Measurements from ENCODE around the gene FAM193B.

FAM193B gene

DNA sequence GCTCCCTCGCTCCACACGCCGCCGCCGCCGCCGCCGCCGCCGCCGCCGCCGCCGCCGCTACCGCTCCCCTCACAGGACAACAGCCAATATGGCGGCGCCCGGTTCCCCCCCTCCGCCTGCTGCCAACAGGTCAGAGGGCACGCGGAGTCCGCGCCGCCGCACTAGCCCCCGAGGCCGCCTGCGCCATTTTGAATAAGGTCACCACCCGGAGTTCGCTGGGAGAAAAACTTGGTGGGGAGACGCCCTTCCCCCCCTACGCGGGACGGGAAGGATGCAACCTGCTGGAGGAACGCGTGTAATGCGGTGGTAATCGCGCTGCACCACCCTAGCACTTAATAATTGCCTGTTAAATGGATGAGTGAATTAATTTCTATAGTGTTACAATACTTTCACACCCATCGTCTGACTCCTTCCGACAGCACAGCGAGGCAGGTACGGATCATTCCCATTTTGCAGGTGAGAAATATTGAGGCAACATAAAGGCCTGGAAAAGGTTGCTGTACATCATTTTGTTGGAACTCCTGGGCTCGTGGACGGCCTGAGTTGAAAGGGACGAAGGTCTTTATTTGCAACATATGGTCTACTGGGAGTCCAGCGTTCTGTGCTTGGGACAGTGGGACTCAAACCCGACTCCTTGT is at the start of gene FAM193B:
Gene FAM193B (minus strand): TSS at position 90 of the 638 bp plus-strand sequence. CDS start 105 bp downstream, outside the sequence.
- peak; percentile 92 to 94 for DNase-seq (ENCODE audit: low read depth in 2 of 2)

DNA sequence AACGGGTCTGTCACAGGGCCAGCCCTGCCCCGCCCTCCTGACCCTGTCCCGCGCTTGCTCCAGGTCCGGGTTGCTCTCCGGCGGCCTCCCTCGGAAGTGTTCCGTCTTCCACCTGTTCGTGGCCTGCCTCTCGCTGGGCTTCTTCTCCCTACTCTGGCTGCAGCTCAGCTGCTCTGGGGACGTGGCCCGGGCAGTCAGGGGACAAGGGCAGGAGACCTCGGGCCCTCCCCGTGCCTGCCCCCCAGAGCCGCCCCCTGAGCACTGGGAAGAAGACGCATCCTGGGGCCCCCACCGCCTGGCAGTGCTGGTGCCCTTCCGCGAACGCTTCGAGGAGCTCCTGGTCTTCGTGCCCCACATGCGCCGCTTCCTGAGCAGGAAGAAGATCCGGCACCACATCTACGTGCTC is 49.8 kb upstream of the FAM193B start:
- no peak for DNase-seq (ENCODE audit: low read depth in 2 of 2)

DNA sequence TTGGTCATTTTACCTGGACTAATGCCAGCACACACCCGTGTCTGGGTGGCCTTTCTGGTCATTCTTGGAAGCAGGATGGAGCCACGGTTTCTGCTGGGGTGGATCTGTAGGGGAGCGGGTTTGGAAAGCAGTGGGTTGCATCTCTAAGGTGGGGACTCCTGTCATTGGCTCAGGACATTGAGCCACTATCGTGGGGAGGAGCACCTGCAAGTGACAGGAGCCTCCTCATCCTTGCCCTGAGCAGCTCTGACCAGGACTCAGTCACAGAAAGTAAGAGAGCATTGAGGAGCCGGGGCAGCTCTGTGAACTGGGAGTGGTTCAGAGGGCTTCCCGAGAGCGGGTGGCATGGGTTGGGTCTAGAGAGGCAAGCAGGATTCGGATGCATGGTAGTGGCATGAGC is 49.3 kb upstream of the FAM193B start:
- DNase-seq (ENCODE audit: low read depth in 2 of 2), result no peak

DNA sequence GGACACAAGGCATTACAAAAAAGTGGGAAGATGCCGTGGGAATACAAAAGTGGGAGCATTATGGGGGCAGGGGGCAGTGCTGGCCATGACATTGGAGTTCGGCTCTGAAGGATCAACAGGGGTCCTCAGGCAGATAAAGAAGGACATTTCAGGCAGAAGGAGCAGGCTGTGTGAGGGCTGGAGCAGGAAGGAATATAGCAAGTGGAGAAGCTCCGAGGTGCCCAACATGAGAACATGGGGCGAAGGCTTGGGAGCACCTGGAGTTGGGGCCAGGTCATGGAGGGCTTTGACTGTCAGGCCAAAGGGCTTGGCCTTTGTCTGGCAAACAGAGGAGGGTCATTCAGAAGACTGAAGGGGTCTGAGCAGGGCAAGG is 48.1 kb upstream of the FAM193B start:
- no peak for DNase-seq (ENCODE audit: low read depth in 2 of 2)

DNA sequence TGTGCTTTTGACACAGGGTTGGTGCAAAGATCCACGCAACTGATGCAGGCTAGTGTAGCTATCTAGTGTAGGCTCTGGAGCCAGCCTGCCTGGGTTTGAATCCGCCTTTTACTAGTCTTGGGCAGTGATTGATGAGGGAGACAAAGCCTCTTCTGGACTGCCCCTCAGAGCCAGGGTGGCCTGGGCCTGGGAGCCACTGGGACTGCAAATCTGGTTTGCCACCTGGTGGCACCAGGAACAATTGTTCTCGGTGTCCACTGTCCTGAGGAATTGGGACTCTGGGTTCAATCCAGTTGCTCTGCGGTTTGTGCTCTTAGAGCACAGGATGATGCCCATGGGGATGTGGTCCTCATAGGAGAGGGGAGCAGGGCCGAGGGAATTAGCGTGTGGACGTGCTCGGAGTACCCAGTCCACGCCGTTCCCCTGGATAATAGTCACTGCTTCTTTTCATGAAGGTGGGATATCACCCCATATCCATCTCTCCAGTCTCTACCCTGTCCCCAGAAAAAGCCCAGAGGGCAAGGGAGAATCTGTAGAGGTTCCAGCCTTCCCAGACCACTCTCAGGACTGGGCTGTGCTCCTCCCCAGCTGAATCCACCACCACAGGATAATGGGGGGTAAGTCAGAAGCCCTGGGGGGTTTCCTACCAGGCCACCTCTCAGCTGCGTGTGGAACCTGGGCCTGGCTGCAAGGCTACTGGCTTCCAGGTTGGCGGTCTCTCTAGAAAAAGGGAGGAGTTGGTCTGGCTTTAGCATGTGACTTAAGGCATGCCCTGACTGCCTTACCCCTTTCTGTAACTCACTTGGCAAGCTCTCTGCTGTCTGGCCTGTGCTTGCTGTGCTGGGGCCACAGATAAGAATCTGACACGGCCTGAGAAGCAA is 47.5 kb upstream of the FAM193B start:
- no peak for DNase-seq (ENCODE audit: low read depth in 2 of 2)

DNA sequence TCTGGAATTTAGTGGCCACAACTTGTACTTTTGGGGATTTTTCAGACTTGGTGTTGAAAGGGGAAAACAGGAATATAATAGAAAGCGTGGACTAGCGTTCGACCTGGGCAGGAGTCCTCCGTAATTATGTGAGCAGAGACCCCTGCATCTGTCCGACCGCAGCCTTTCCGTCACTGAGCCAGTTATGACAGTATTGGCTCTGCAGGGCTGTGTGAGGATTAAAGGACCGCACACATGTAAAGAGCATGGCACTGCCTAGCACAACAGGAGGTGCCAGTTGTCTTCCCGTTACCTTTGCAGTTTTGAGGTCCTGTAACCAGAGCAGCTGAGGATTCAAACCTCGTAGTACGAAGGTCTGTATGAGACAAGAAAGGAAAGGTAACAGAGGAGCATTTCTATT is 46.8 kb upstream of the FAM193B start:
- no peak for DNase-seq (ENCODE audit: low read depth in 2 of 2)

DNA sequence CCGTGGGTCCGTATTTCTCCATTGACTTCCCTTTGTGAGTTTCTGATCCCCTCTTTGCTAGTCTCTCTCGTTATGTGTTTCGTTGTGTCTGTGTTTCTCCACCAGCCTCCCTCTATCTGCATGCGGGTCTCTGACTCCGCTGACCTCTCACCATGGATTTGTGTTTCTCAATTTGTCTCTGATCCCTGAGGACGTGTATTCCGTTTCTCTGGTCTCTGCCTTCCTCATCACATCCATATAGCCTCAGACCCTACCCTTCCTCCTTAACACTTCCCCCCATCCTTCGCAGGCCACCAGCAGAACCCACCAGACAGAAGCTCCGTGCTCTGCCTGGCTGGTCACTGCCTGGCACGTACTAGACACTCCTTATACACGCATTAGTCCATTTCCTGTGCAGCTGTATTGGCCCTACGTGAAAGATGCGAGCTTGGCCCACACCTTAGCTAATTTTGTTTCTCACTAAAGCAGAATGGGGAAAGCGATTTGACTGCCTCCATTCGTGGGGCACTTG is 46.2 kb upstream of the FAM193B start:
- DNase-seq (ENCODE audit: low read depth in 2 of 2), result no peak

DNA sequence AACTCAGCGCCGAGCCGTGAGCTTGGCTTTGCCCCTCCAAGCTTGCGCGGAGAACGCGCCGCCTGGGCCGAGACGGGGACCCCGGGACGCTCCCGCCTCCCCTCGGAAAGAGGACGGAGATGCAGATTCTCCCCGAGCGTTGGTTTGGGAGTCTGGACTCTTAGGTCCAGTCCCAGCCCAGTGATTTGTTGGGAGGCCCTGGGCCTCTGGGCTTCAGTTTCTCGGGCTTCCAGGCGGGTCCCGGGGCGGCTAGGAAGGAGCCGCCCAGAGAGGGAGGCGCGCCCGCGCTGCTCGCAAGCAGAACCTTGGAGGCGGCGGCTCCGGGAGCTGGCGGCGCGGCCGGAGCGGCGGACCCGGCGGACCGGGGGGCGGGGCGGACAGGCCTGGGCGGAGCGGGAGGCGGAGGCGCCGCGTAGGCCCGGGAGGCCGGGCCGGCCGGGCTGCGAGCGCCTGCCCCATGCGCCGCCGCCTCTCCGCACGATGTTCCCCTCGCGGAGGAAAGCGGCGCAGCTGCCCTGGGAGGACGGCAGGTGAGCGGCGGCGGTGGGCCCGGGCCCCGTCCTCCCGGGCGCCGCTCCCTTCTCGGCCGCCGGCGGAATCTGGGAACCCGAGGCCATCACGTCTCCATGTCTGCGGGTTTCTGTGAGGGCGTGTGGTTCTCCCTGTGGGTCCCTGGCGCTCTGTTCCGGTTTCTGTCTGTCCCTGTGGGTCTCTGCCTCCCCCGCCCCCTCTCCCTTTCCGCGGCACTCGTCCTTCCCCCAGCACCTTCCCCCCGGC is 45.6 kb upstream of the FAM193B start, which contains the start of gene B4GALT7:
Gene B4GALT7 (plus strand): TSS at position 402 of the 777 bp plus-strand sequence. CDS start 79 bp downstream, at position 481.
- peak; percentile 77 to 80 for DNase-seq (ENCODE audit: low read depth in 2 of 2)

DNA sequence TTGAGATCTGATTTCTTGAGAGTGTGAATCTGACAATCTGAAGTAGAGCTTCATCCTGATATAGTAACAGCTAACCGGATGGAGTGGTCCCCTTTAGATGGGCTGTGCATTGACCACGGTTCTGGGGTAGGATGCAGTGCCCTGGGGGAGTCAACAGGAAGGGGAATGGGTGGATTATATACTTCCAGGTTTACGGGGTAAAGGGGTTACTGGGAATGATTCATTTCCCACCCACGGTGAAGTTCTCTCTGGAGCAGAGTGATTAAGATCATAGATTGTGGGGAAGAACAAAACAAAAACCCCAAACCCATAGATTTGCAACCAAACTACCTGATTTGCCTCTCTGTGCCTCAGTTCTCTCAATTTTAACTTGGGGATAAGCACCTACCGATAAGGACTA is 44.1 kb upstream of the FAM193B start:
- DNase-seq (ENCODE audit: low read depth in 2 of 2), result no peak

DNA sequence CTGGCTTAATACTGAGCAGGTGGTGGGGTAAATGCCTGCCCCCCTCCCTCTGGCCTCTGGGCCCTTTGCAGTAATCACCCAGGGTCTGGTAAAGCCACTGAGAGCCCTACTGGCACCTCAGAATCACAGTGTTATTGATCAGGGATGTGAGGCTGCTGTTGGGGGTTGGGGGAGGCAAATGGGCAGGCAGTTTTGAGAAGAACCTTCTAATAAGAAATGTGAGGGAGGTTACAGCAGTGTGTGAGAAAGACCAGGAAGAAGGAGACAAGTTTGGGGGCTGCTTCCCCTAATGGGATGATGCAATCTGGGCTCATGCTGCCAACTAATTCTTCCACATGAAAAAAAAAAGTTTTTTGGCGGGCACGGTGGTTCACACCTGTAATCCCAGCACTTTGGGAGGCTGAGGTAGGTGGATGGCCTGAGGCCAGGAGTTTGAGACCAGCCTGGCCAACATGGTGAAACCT is 42.4 kb upstream of the FAM193B start:
- DNase-seq (ENCODE audit: low read depth in 2 of 2), result no peak

DNA sequence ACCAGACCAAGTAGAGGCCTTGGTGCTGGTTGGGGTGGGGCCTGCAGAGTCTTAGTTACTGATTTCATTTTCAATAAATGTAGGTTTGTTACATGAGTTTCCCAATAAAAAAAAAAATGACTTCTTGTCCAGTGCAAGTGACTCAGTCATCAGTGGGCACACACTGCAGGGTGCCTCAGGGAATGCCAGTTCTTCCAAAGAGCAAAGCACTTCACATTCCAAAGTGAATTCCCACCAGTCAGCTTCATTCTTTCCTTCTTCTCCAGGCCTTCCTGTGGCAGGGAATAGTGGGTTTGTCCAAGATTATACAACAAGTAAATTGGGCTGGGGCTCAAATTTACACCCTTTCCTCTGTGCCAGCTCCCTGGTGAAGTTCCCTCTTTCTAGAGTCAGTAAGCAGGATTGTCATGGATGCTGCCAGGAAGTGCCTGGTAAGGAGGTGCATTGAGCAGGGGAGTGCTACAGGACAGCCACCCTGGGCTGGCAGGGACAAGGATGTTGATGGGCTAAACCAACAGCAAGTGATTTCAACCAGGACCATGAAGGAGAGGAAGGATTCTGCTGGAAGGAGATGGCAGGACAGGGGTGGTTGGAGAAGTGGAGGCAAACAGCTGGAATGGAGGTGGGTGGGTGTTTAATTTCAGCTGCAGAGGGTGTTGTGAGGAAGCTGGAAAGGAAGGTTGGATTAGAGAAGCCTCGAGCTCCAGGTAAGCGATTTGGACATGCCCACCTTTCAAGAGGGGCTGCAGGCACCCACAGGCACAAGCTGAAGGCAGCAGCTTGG is 41.8 kb upstream of the FAM193B start:
- no peak for DNase-seq (ENCODE audit: low read depth in 2 of 2)

DNA sequence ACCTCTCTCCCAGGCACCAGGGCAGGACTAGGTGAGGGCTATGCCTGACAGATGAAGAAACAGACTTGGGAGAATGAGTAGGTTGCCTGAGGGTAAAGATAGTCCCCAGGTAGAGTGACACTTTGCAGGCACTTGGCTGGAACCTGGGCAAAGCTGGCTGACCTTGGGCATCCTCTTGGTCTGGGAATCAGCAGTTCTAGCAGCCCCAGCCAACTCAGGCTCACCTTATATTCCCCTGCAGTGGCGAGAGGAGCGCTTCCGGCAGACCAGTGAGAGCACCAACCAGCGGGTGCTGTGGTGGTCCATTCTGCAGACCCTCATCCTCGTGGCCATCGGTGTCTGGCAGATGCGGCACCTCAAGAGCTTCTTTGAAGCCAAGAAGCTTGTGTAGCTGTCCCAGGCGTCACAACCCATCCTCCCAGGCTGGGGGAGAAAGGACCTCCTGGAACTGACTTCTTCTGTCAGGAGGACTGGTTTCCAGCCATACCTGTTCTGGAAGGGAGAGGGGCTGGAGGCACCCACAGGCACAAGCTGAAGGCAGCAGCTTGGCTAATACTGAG is 40.7 kb upstream of the FAM193B start:
- DNase-seq (ENCODE audit: low read depth in 2 of 2), result no peak

DNA sequence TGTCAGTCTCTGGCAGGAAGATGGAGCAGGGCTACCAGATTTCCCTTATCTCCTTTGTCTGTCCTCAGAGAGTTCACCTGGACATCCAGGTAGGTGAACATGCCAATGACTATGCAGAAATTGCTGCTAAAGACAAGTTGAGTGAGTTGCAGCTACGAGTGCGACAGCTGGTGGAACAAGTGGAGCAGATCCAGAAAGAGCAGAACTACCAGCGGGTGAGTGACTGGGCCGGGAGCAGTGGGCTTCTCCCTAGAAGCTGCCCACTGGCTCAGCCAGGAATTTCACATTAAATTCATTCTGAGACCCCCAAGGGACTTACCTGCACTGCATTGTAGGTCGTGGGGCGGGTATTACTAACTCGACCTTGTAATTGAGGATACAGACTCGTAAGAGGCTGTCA is 39.7 kb upstream of the FAM193B start:
- no peak for DNase-seq (ENCODE audit: low read depth in 2 of 2)

DNA sequence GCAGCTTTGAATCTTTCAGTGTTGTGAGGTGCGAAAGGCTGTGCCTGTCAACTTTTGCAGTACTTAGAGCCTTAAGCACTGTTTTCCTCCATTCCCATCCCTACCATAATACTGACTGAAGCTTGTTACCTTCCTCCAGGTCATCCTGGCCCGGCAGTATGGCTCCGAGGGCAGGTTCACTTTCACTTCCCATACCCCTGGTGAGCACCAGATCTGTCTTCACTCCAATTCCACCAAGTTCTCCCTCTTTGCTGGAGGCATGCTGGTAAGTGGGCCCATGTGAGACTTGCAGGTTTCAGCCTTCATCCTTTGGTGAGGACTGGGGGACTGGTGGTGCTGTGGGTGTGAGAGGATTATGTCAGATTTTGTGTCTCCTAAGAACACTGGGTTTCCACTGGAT is 39.1 kb upstream of the FAM193B start:
- no peak for DNase-seq (ENCODE audit: low read depth in 2 of 2)

DNA sequence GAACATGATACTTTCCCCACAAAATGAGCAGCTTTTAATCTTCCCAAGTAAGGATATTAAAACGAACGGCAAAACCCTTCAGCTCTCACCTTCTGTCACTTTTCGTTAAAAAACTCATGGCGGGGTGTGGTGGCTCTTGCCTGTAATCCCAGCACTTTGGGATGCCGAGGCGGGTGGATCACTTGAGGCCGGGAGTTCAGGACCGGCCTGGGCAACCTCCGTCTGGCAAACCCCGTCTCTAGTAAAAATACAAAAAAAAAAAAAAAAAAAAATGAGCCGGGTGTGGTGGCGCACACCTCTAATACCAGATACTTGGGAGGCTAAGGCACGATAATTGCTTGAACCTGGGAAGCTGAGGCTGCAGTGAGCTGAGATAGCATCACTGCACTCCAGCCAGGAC is 38.5 kb upstream of the FAM193B start:
- no peak for DNase-seq (ENCODE audit: low read depth in 2 of 2)

DNA sequence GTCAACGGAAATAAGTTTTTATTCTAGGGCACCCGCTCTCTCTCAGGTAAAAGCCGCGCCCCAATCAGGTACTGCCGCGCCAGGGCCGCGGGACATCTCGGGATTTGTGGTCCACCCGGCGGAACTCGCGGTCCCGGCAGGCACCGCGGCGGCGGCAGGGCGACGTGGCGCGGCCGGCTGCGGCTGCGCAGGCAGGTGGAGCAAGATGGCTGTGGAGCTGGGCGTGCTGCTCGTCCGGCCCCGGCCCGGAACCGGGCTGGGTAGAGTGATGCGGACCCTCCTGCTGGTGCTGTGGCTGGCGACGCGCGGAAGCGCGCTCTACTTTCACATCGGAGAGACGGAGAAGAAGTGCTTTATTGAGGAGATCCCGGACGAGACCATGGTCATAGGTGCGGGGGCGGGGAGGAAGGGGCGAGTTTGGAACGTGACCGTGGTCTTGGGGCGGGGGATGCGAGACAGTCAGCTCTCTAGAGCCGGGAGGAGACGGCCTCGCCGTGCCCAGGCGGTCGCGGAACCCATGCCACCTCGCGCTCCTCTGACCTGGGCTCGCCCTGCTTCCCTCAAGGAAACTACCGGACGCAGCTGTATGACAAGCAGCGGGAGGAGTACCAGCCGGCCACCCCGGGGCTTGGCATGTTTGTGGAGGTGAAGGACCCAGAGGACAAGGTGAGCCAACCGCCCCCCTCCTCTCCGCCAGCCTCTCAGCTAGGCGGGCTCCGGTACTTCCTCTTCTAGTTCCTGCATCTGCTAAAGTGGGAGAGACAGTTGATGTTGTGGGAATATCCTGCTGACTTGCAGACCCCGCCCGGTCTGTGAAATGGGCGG is 37.9 kb upstream of the FAM193B start, which contains the start of gene TMED9:
Gene TMED9 (plus strand): TSS at position 194 of the 825 bp plus-strand sequence. CDS start 12 bp downstream, at position 206.
- DNase-seq (ENCODE audit: low read depth in 2 of 2), result peak; percentile 74 to 78

DNA sequence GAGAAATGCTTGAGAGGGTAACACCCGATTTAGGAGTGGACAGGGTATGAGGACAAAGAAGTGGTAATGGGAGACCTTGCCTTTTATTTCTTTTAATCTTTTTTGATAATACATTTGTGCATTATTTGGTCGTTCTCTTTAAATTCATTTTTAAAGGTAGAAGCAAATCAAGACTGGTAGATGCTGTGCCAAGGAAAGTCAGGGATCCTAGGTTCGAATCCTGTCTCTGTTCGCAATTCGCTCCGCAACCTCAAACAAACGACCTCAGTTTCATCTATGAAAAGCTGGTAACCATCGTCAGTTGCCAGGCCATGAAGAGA is 37.3 kb upstream of the FAM193B start:
- no peak for DNase-seq (ENCODE audit: low read depth in 2 of 2)

DNA sequence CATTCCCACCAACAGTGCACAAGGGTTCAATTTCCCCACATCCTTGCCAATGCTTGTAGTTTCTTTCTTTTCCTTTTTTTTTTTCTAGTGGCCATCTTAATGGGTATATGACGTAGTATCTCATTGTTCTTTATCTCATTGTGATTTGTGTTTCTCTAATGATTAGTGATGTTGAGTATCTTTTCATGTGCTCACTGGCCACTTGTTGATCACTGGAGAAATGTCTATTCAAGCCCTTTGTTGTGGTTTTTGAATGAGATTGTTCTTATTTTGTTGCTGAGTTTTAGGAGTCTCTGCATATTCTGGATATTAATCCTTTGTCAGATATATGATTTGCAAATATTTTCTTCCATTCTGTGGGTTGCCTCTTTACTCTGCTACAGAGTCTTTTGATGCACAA is 36.0 kb upstream of the FAM193B start:
- DNase-seq (ENCODE audit: low read depth in 2 of 2), result no peak

DNA sequence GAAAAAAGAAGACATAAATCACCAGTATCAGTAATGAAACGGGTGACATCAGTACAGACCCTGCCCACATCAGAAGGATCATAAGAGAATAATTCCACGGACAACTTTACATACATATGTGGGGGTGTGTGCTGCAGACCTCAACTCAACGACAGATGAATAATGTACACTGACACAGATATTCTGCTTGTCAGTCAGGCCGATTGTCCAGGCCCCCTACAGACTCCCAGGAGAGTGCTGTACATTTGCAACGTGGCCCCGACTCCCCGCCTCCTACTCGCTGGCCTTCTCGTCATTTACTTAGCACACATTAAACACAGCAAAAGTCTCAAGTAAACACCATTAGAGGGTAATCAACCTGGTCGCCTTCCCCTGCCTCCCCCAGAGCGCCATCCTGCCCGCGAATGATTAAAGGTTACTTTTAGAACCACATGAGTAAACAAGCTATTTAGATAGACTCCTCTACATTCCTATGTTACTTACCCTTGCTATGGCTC is 34.1 kb upstream of the FAM193B start:
- no peak for DNase-seq (ENCODE audit: low read depth in 2 of 2)

DNA sequence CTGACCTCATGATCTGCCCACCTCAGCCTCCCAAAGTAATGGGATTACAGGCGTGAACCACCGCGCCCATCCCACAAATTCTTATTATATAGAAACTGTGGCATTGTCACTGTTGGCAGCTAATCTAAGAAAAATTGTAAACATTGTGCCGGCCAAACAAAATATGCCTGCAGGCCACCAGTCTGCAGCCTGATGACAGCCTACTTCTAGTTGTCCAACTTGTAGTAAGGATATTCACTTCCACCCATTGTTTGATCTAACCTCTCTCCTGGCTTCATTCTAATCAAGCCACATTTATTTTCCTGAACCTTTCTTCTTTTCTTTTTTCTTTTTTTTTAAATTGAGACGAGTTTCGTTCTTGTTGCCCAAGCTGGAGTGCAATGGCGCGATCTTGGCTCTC is 24.0 kb upstream of the FAM193B start:
- DNase-seq (ENCODE audit: low read depth in 2 of 2), result no peak

Measured in stimulated activated CD8-positive, alpha-beta memory T cell treated with anti-CD3 and anti-CD28 coated beads, Interleukin-7, amount 100 ng/mL, for 1 hour (primary cell).